GM18517 (cell line): Measurements from ENCODE around the gene GADD45A.

Experiments
- ATAC-seq: cut with Tn5 transposase; IDR thresholded peaks from one replicate; pipeline ENCODE4 v1.9.1; 2021; ENCODE audit warnings: mild to moderate bottlenecking, moderate library complexity; ENCODE audit not compliant: unreplicated experiment

The GADD45A gene

DNA sequence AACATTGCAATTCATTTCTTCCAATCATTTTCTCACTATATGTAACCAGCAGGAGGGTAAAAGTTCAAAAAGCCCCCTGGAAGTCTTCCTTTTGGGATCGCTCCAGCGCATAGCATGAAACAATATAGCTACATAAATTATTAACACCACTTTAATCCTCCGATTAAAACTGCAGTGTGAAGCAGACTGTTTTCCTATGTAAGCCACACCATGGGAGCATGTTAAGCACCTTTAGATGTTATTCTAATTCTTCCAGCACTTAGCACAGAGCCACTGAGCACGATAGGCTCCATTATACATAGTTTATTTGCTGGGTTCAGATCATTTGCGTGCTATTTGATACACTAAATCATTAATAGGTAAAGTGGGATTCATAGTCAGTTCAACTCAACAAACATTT, 18.4 kb upstream of the GADD45A start:
- ATAC-seq, result no peak

DNA sequence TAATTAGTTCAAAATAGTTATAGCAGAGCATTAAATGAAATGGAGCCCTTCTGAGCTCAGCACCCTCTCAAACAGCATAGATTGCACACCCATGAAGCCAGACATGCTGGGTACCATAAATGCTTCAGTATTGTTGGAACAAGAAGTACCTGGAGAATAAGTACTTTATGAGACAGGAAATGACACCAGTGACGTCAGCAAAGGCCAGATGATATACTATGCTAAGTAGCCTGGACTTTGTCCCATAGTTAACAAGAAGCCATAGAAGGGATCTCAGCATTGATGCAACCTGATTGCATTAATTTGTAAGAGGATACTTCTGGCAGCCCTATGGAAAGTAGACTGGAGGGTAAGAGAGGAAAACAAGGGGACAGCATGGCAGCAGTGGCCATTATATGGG, 16.3 kb upstream of the GADD45A start:
- no peak for ATAC-seq

DNA sequence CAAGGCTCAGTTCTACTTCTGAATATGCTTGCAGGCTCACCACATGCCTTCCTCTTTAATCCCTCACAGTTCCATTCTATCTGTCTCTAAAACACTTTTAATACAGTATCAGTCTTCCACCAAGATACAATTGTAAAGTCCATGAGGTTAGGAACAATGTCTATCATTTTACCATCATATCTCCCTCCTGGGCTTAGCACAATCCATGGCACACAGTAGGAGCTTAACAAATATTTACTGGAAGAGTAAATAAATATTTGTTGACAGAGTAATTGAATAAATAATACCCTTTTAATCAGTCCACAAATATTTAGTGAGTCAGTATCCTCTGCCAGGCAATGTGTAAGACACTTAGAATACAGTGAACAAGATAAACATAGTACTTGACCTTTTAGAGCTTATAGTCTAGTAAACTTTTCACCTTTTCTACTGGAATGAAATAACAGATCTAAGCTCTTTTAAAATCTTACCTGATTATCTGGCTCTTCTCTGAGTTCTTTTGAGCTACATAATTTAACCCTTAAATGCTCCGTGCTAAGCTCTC, 12.7 kb upstream of the GADD45A start:
- no peak for ATAC-seq

DNA sequence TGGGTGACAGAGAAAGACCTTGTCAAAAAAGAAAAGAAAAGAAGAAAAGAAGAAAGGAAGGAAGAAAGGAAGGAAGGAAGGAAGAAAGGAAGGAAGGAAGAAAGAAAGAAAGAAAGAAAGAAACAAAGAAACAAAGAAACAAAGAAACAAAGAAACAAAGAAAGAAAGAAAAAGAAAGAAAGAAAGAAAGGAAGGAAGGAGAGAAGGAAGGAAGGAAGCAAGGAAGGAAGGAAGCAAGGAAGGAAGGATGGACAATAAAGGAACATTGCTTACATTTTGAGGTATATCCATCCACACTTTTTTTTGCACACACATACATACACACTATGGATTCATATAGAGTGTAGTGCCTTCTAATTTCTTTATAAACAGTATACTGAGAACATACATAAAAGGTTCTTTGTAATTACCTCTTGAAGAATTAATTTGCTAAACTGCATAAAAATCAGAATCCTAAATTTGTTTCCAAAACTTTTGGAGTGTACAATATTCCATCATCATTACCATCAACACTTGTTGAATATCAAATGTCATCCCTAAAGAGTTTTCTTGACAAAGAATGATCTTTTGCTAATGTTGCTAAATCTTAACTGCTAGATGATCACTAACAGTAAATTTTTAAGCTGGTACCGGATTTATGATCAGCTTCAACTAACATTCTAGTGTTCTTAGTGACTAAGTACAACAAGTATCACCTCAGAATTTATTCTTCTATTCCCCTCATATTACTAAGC, 11.4 kb upstream of the GADD45A start:
- no peak for ATAC-seq

DNA sequence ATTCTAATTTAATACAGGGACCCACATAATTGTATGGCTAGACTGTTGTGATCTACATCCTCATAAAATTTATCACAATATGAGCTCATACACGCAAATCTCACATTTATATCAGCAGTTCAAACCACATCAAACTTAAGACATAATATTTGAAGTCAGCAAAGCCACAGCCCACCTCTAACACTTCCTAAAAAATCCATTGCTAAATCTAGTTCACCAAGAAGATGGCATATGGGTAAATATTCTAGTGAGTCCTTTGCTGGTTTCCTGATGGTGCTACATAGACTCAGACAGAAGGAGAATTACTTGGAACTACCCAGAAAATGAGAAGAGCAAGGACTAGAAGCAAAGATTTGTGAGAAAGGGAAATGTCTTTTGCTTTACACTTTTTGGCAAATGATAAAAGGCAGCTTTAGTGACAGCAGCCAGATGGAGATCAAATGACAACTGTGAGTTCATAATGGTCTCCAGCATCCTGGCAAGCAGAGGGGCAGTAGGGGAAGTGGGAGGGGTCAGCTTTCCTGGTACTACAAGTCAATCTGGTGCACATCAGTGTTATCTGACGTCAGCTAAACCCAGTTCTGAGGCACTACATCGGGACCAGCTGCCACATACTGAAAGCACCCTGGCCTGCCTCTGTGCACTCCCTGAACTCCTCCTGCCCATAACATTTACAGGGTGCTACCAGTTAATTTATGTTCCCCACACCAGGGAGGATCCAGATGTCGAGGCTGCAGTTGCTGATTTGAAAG, 10.6 kb upstream of the GADD45A start:
- ATAC-seq, result no peak

DNA sequence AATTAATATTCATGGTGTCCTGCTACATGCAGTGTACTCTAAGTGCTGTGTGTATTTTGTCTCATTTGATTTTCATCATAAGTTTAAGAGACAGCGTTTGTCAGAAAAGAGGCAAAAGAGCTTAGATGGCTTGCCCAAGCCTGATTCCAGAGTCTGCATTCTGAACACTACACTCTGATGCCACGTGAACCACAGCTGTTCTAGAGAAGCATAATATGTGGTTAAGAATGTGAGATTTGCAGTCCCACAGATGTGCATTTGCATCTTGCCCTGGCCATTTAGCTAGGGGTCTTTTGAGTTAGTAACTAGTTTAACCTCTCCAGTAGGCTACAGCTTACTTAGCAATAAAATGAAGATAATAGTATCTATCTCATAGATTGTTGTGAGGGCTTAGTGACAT, 9.2 kb upstream of the GADD45A start:
- ATAC-seq, result peak; percentile 68

DNA sequence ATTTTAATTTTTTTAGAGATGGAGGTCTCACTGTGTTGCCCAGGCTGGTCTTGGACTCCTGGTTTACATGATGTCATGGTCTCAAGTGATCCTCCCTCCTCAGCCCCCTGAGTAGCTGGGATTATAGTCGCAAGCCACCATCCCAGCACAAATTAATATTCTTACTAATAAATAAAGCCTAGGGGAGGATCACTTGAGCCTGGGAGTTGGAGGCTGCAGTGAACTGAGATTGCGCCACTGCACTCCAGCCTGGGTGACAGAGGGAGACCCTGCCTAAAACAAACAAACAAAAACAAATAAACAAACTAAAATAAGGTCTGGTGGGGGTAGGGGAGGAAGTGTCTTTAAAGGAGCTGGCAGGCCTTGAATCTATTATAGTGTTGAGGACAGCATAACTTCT, 8.7 kb upstream of the GADD45A start:
- no peak for ATAC-seq

DNA sequence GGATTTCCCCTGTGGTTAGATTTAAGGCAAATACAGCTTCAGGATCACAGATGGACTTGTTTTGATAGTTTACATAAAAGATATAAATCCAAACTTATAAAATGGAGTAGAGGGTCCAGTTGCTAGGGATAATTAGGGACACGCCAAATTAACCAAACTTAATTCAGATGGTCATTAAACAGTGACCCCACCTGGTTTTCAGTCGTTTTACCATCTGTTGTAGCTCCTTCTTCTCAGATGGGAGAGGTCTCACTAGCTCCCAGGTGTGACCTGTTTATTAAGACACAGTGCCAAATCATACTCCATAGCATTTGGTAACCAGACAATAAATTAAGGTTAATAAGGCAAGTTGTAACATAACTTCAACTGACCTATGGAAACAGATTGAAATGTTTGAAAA, 8.1 kb upstream of the GADD45A start:
- no peak for ATAC-seq

DNA sequence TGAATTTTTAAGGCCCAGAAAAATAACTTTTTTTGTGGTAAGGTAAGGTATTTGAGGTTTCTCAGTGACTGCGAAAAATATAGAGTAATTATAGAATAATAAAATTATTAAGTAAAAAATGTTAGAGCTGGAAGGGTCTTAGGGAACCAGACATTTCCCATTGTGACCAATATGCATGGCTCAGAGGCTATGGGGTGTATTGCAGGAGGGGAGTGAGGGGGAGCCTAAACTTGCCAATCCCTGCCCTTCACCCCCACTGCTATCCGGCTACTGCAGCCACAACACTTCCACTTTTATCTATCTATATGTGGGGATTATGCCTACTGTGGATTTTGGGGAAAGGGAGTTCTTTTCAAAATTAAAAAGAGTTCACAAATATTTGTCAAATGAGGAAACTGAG, 7.6 kb upstream of the GADD45A start:
- no peak for ATAC-seq

DNA sequence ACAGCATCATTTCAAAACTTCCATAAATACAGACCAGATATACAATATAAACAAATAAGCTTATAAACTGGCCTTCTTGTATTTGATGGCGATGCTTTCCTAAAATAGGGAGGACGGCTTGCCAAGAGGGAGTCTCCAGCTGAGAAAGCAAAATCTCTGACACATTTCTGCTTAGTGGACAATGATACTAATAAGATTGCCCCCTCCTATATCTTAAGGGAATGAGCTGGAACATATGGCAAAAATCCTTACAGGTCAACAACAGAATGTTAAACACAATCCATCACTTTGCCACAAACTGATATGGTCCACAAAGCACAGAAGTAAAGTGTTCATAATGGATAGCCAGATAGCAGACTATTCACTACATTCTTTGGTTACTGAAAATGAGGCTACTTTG, 7.1 kb upstream of the GADD45A start:
- no peak for ATAC-seq

DNA sequence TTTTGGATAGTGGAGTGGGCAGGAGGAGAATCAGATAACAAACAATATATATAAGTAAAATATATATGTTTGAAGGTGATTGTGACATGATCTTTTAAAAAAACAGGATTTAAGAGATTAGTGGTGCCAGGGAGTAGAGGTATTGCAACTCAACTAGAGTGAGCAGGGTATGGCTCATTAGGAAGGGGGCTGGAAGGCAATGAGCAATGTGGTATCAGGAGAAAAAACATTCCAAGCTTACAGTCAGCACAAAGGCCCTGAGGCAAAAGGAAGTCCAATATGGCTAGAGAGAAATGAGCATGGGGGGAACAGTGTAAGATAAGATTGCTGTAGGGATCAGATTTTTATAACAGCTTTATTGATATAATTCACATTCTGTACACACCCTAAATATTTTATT, 5.3 kb upstream of the GADD45A start:
- ATAC-seq, result no peak

DNA sequence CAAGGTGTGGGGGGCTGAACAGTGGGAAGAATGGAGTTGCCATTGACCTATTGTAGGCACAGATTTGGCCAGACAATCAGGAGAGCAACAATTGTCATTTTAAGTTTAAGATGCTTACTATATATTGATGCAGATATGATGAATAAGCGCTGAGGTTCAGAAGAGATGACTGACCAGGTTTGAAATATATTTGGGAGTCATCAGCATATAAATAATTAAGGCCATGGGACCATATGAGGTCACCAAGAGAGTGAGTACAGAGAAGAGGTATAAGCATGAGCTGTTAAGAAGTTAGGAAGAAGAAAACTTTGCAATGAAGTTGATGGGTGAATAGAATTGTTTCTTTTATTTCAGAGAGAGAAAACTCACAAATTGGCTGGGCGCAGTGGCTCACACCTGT, 4.5 kb upstream of the GADD45A start:
- ATAC-seq, result no peak

DNA sequence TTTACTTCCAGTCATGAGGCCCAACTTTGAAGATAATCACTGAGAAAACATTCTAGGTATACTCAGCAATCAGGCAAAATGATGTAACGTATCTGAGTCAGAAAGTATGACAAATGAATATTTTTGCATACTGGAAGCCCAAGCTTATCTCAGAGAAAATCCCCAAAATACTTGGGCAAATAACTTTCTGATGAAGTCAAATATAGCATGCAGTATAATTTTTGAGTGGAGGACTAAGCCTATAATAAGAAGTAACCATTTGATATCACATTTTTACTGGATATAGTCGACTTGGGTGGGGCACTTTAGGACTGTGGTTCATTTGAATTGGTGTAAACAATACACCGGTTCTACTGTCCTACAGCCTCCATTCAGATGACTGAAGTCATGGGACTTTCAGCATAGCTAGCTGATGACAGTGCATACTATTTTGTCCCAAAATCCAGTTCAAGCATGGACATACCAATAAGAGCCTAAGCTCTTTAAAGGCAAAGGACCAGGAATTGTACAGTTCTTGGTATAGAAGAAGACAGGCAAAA, 2.3 kb upstream of the GADD45A start:
- ATAC-seq, result no peak

DNA sequence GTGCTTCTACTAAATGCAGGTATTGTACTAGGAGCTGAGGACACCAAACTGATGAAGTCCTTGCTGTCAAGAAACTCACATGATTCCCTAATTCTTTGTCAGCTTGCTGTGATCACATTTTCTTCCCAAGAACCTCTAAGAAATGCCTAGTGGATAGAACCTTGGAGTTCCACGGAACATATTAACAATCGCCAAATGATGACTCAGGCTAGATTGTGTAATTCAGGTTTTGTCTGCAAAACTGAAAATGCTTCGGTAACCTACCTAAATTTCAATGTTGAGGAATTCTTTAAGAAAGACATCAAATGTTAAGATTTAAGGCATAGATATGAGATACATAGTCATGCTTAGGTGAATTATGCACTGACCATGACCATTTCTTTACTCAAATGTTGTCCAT, 1.7 kb upstream of the GADD45A start:
- no peak for ATAC-seq

DNA sequence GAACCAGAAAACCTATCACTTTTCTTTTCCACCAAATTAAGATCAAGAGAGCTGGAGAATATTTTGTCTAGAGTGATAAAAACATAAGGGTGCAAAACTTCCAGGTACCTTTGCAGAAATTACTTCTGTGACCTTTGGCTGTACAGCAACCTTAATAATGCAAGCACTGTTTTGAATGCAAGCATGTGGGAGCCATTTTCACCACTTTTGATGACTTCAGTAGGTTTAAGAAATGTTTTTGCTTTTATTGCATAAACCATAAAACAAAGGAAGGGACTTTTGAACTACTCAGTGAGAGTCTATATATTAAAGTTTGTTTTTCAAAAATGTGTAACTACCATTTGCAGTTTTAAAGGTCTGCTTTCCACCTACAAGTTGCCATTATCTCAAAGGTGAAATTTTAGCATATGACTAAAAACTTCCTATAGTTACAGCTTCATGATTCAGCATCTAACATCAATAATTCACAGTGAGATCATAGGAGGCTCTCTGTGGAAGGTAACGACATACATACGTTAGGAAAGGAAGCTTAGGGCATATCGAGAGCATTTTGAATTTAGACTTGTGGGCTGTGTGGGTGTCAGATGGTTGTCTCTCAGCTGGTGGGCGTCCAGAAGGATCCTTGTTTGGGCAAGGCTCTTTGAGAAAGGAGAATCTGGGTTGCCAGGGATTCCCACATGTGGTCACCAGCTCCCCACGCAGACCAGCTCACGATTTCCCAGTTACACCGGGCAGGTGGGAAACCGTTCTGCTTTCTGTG, 1.1 kb upstream of the GADD45A start:
- ATAC-seq, result no peak

DNA sequence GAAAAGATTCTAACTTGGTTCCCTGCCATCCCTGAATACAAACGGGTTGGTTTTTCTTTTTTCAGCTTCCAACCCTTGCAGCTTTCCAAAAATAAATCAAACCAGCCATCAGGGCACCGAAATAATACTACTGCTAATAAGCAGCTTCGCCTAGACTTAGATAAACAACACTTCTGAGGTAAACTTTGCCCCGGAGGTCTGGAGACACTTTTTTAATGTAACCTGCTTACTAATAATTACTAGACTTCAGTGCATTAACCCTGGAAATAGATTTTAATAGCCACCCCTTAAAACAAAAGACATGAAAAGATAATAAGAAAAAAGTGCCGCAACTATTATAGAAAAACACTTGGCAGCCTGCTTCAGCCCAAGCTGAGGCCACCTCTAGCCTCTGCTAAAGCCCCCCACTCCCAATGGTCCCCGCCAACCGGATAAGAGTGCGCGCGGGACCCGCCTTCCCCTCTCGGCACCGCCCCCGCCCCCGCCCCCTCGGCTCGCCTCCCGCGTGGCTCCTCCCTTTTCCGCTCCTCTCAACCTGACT, 405 bp upstream of the GADD45A start:
- no peak for ATAC-seq

DNA sequence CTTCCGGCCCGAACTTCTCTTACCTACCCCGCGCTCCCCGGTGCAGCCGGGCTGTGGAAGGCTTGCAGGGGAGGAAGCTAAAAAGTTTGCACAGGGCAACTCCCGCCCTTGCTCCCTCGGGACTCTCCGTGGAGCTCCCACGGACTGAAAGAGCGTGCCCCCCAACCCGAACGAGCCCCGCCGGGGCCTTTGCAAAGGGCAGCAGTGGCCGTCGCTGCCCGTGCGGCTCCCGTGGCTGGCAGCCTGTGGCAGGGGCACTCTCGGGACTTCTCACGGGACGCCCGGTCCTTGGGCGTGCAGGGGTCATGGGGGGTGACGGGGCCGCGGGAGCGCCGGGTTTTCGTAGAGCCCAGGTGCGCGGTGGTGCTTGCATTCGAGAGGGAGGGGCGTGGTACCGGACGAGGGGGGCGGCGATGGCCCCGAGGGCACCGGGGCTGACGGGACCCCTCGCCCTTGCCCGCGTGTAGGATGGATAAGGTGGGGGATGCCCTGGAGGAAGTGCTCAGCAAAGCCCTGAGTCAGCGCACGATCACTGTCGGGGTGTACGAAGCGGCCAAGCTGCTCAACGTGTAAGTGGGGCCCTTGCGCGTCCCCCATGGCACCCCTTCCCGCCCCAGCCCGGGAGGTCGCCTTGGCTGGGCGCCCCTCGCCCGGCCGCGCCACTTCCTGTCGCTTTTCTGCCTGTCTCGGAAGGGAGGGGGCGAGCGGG, 711 bp downstream of the GADD45A start:
- peak; percentile 17 for ATAC-seq

DNA sequence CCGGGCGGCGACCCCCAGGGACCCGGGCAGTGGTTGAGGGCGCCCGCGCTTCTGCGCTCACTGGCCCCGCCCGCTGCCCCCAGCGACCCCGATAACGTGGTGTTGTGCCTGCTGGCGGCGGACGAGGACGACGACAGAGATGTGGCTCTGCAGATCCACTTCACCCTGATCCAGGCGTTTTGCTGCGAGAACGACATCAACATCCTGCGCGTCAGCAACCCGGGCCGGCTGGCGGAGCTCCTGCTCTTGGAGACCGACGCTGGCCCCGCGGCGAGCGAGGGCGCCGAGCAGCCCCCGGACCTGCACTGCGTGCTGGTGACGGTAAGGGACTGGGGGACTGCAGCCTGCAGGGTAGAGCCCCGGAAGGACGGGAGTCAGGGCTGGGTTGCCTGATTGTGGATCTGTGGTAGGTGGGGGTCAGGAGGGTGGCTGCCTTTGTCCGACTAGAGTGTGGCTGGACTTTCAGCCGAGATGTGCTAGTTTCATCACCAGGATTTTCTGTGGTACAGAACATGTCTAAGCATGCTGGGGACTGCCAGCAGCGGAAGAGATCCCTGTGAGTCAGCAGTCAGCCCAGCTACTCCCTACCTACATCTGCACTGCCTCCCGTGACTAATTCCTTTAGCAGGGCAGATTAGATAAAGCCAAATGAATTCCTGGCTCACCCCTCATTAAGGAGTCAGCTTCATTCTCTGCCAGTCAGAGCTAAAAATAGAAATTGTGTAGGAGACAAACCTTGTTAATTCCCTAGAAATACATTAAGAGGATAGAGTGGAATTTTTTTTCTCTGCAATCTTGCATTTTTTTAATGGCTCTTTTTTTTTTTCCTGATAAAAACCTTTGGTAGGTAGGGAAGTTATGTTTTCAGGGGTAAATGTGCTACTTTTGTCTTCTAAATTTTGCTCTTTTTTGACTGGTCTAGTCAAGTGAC, 1.5 kb downstream of the GADD45A start:
- ATAC-seq, result peak; percentile 17

DNA sequence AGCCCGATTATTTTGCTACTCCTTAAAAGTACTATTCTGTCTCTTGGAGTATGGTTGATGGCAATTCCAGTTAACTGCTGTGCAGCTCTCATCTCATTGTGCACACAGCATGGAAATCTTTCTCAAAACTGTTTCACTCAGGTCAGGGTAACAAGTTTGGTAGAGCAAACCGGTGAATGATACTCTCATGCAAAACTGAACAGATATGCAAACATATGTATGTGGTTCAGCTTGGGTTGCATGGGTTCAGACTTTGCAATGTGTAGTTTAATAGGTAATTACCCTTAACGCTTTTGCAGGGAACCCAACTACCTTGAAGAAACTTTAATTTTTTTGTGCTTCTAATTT, 2.2 kb downstream of the GADD45A start:
- no peak for ATAC-seq
